Skeletal muscle cell (primary cell): ENCODE results near the gene PPP2R5B.
"Not testable (repeated sequence)": the region's sequence is repeated elsewhere in the genome, so short reads cannot be mapped to it uniquely, and the experiment has no call there.

Source experiments
- DNase-seq: peaks from one replicate; pipeline ENCODE4 v3.0.0-alpha.2; 2010; ENCODE audit warnings: low read depth
- H3K4me3 ChIP-seq: 2 replicates; pipeline ENCODE4 v1.5.1; 2011; ENCODE audit warnings: low read depth, mild to moderate bottlenecking, control low read depth, low read length, moderate library complexity

Gene PPP2R5B

GRCh38 chr11:64959498-64959897, 35.0 kb downstream of the PPP2R5B start:
- H3K4me3 ChIP-seq = no peak overlapping the region
- DNase-seq = no peak

- H3K4me3 ChIP-seq = no peak overlapping the region
- DNase-seq = no peak
Observed at GRCh38 chr11:64960719-64961118, 36.2 kb downstream of the PPP2R5B start.

GRCh38 chr11:64963072-64963631, 38.7 kb downstream of the PPP2R5B start:
- DNase-seq = no peak
- no peak overlapping the region for H3K4me3 ChIP-seq

- H3K4me3 ChIP-seq = no peak overlapping the region
- no peak for DNase-seq
Observed at GRCh38 chr11:64967375-64967774, 42.9 kb downstream of the PPP2R5B start.

- H3K4me3 ChIP-seq = no peak overlapping the region
- DNase-seq = peak; percentile 23
Observed at GRCh38 chr11:64969209-64969608, 44.7 kb downstream of the PPP2R5B start.

GRCh38 chr11:64970731-64971151, 46.3 kb downstream of the PPP2R5B start:
- DNase-seq = no peak
- no peak overlapping the region for H3K4me3 ChIP-seq

- peak within 1 kb of the TSS; percentile 43 for H3K4me3 ChIP-seq
- peak; percentile 9 for DNase-seq
Observed at GRCh38 chr11:64971421-64972233, 47.1 kb downstream of the PPP2R5B start, which contains the start of gene MAJIN. Gene MAJIN (minus strand): TSS chr11:64972108. CDS start chr11:64959405, 12,703 bp downstream.

- no peak overlapping the region for H3K4me3 ChIP-seq
- DNase-seq = no peak
Observed at GRCh38 chr11:64974124-64974523, 49.6 kb downstream of the PPP2R5B start.

GRCh38 chr11:64976651-64977050, 52.2 kb downstream of the PPP2R5B start:
- no peak overlapping the region for H3K4me3 ChIP-seq
- no peak for DNase-seq

- not testable (repeated sequence) for DNase-seq, H3K4me3 ChIP-seq
Observed at GRCh38 chr11:64983339-64983738, 58.9 kb downstream of the PPP2R5B start.
